ENCODE results near the gene PCDH15. TPM values are rescaled to one million over a fixed set of nuclear protein-coding genes. Genes with fewer than 3 reads are reported as not detected.

The PCDH15 gene
- total RNA-seq, 4 donors from 2014 or later = not detected

DNA sequence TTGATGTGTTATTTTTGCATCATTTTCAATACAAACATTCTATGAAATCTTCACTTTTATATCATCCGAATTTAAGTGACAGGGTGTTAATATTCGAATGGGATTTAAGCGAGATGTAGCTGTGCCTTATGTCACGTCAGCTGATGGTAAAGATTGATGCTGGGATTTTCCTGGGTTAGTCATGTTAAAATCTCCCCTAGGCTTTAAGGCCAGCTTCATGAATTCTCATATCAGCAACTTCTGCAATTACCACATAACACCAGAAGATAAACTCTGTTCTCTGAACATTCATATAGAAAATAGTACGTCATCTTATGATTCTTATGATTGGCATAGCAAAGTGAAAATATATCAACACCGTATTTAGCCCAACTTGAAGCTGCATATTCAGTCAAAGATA is 669.2 kb downstream of the PCDH15 start:
- no peak for TF ChIP-seq CTCF (IDR thresholded peaks at IDR 0.05; ENCODE audit: low read depth)

DNA sequence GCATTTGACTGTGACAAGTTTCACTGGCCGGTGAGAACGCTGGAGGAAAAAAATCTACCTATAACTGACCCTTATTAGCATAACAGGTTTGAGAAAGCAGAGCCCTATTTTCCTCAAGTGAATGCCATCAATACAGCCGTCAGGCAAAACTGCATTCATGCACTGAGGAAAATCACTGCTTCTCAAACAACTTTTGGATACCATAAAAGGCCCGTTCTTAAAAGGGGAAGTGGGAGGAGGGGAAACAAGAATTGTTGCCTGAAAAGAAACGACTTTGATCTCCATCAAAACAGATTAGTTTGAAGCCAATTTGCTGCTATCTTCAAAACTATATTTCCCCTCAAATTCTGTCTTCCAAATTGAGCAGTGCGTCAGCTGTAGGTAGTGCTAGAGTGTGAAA is 670.6 kb downstream of the PCDH15 start:
- no peak for TF ChIP-seq CTCF (IDR thresholded peaks at IDR 0.05; ENCODE audit: low read depth)

- TF ChIP-seq CTCF (IDR thresholded peaks at IDR 0.05; ENCODE audit: low read depth) = no peak
These were observed 675.8 kb downstream of the PCDH15 start for GRCh38 chr10:54125098-54125747.

GRCh38 chr10:54124209-54124885 is 676.7 kb downstream of the PCDH15 start:
- no peak for TF ChIP-seq CTCF (IDR thresholded peaks at IDR 0.05; ENCODE audit: low read depth)

- no peak for TF ChIP-seq CTCF (IDR thresholded peaks at IDR 0.05; ENCODE audit: low read depth)
These were observed 680.2 kb downstream of the PCDH15 start for GRCh38 chr10:54120806-54121205.

DNA sequence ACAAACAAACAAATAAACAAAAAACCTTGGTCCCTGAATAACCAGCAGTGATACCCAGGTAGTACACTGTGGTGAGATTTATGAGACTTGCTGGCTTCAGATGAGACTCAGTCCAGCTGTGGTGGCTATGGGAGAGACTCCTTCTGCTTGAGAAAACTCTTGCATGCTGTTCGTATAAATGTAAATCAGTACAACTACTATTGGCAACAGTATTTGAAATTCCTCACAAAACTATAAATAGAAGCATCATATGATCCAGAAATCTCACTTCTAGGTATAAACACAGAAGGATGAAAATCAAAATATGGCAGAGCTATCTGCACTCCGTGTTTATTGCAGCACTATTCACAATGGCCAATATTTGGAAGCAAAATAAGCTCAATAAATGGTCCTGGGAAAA is 692.1 kb downstream of the PCDH15 start:
- no peak for TF ChIP-seq CTCF (IDR thresholded peaks at IDR 0.05; ENCODE audit: low read depth)

DNA sequence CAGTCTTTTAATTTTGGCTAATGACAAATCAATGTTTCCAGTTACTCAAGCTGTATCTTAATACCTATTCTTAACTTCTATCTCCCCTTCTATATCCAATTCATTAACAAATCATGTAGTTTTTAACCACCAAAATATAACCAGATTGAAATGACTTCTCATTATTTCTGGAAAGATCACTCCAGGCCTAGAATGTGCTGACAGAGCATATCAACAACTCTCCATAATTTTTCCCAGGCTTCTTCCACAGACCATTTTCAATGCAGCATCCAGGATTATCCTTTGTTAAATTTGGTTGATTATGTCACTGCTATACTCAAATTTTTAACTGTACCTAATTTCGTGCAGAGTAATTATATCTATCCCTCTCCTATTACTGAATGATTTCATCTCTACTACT is 704.1 kb downstream of the PCDH15 start:
- TF ChIP-seq CTCF (IDR thresholded peaks at IDR 0.05; ENCODE audit: low read depth) = no peak
